ENCODE data around the gene ARID1B. TPM values are rescaled to one million over a fixed set of nuclear protein-coding genes. Genes with fewer than 3 reads are reported as not detected.

Gene ARID1B
- total RNA-seq, 2 donors from 2014 or later = 74.0 to 110 TPM

DNA sequence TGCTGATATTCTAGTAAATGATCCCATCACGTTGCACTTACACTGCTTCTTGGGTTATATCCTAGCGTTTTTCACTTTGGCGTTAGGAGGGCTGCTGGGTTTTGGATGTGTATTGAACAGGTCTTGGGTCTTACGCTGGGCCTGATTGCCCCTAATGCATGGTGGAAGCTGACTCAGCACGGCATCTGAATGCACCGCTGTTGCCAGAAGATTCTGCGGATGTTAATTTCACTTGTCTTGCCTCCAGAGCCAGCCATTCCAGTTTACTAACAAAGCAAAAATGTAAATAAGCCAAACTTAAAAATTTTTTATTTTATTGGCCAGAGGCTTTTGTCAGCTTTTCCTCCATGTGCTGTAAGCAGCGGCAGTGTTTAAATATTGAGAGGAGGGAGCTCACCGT is 312.7 kb downstream of the ARID1B start:
- Mint-ChIP-seq H3K4me3 (peak overlapping the region; percentile 22), H3K36me3 (ENCODE audit: low read depth) (peaks cover 8% of the 10 kb centered on the region), H3K9me3 (no peaks in the 10 kb centered on the region), H3K4me1 (peaks cover 45% of the 10 kb centered on the region), H3K27me3 (ENCODE audit: insufficient read depth) (no peaks in the 10 kb centered on the region), H3K27ac (peak overlapping the region; percentile 80)
- WGBS, 2 experiments (ENCODE audit: insufficient coverage in 1 of 2, insufficient read length in 1 of 2) = 45 to 56% methylated on average over 5 to 9 of the region's 9 CpGs
- H3K9ac ChIP-seq (ENCODE audit: extremely low read depth, low read length, poor library complexity, severe bottlenecking) = peak overlapping the region; percentile 33
- H3K9me3 ChIP-seq (ENCODE audit: control insufficient read depth, low read length) = no peaks in the 10 kb centered on the region
- H3K4me3 ChIP-seq (ENCODE audit: low read length) = no peak overlapping the region
- H3K4me1 ChIP-seq (ENCODE audit: control insufficient read depth, insufficient read depth, low read length) = peaks cover 18% of the 10 kb centered on the region
- no peaks in the 10 kb centered on the region for H3K27me3 ChIP-seq (ENCODE audit: control insufficient read depth, insufficient read depth, low read length, poor library complexity, severe bottlenecking)
- TF ChIP-seq, protein P1, sequence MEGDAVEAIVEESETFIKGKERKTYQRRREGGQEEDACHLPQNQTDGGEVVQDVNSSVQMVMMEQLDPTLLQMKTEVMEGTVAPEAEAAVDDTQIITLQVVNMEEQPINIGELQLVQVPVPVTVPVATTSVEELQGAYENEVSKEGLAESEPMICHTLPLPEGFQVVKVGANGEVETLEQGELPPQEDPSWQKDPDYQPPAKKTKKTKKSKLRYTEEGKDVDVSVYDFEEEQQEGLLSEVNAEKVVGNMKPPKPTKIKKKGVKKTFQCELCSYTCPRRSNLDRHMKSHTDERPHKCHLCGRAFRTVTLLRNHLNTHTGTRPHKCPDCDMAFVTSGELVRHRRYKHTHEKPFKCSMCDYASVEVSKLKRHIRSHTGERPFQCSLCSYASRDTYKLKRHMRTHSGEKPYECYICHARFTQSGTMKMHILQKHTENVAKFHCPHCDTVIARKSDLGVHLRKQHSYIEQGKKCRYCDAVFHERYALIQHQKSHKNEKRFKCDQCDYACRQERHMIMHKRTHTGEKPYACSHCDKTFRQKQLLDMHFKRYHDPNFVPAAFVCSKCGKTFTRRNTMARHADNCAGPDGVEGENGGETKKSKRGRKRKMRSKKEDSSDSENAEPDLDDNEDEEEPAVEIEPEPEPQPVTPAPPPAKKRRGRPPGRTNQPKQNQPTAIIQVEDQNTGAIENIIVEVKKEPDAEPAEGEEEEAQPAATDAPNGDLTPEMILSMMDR (conservative IDR thresholded peaks at IDR 0.05) = no peak
- peaks cover 33% of the 10 kb centered on the region for H3K36me3 ChIP-seq (ENCODE audit: control insufficient read depth, insufficient read depth, low read length)
- peak; percentile 79 for DNase-seq
- H3K27ac ChIP-seq (ENCODE audit: low read depth, low read length) = peak overlapping the region; percentile 84

DNA sequence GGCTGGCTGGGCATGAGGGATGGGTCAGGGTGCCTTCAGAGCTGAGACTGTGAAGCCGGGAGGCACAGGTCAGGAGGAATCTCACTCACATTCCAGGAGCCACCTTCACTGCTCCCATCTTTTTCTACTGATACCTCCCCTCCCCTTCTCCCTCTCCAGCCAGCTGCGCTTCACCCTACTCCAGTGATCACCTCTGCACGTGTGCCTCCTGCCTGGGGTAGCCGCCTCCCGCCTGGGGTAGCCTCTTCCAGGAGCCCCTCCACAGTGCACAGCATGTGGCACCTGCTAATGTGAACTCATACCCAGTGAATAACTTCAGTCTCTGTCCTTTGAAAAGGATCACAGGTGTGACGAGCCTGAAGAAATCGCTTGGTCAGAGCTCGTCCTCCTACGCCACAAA is 313.6 kb downstream of the ARID1B start:
- H3K4me3 ChIP-seq (ENCODE audit: low read length) = no peak overlapping the region
- peaks cover 24% of the 10 kb centered on the region for H3K36me3 ChIP-seq (ENCODE audit: control insufficient read depth, insufficient read depth, low read length)
- WGBS, 2 experiments (ENCODE audit: insufficient coverage in 1 of 2, insufficient read length in 1 of 2) = 80 to 96% methylated on average over 4 to 9 of the region's 9 CpGs
- H3K4me1 Mint-ChIP-seq = peaks cover 45% of the 10 kb centered on the region
- peaks cover 18% of the 10 kb centered on the region for H3K4me1 ChIP-seq (ENCODE audit: control insufficient read depth, insufficient read depth, low read length)
- no peak overlapping the region for H3K27ac ChIP-seq (ENCODE audit: low read depth, low read length)
- peak; percentile 80 for DNase-seq
- H3K27me3 Mint-ChIP-seq (ENCODE audit: insufficient read depth) = no peaks in the 10 kb centered on the region
- no peak overlapping the region for H3K9ac ChIP-seq (ENCODE audit: extremely low read depth, low read length, poor library complexity, severe bottlenecking)
- peaks cover 3% of the 10 kb centered on the region for H3K36me3 Mint-ChIP-seq (ENCODE audit: low read depth)
- H3K4me3 Mint-ChIP-seq = no peak overlapping the region
- TF ChIP-seq, protein P1 (conservative IDR thresholded peaks at IDR 0.05) = no peak
- H3K27ac Mint-ChIP-seq = peak overlapping the region; percentile 80
- no peaks in the 10 kb centered on the region for H3K9me3 ChIP-seq (ENCODE audit: control insufficient read depth, low read length)
- no peaks in the 10 kb centered on the region for H3K27me3 ChIP-seq (ENCODE audit: control insufficient read depth, insufficient read depth, low read length, poor library complexity, severe bottlenecking)
- H3K9me3 Mint-ChIP-seq = no peaks in the 10 kb centered on the region

DNA sequence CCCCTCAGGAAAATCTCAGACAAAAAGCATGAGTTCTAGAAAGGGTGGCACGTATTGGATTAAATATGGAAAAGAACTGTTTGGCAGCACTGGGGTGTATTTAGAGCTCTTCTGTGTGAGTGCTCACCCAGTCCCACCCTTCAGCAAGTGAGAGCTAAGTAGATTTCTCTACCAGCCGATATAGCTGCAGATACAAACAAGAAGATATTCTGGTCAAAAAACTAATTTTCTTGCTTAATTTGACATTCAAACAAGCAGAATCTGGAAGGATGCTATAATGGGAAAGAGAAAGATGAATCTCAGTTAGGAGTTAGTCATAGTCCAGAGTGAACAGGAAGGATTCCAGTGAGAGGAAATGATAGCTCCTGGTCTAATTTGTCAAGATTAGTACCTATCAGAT is 314.1 kb downstream of the ARID1B start:
- Mint-ChIP-seq H3K27me3 (ENCODE audit: insufficient read depth) (no peaks in the 10 kb centered on the region), H3K4me3 (no peak overlapping the region), H3K9me3 (no peaks in the 10 kb centered on the region), H3K27ac (no peak overlapping the region), H3K4me1 (peaks cover 50% of the 10 kb centered on the region), H3K36me3 (ENCODE audit: low read depth) (peaks cover 4% of the 10 kb centered on the region)
- H3K27ac ChIP-seq (ENCODE audit: low read depth, low read length) = no peak overlapping the region
- no peaks in the 10 kb centered on the region for H3K9me3 ChIP-seq (ENCODE audit: control insufficient read depth, low read length)
- DNase-seq = no peak
- peaks cover 22% of the 10 kb centered on the region for H3K4me1 ChIP-seq (ENCODE audit: control insufficient read depth, insufficient read depth, low read length)
- no peak overlapping the region for H3K4me3 ChIP-seq (ENCODE audit: low read length)
- no peaks in the 10 kb centered on the region for H3K27me3 ChIP-seq (ENCODE audit: control insufficient read depth, insufficient read depth, low read length, poor library complexity, severe bottlenecking)
- peaks cover 20% of the 10 kb centered on the region for H3K36me3 ChIP-seq (ENCODE audit: control insufficient read depth, insufficient read depth, low read length)
- H3K9ac ChIP-seq (ENCODE audit: extremely low read depth, low read length, poor library complexity, severe bottlenecking) = no peak overlapping the region
- TF ChIP-seq, protein P1 (conservative IDR thresholded peaks at IDR 0.05) = no peak
- WGBS, 2 experiments (ENCODE audit: insufficient coverage in 1 of 2, insufficient read length in 1 of 2) = 80 to 89% methylated on average over 2 of the region's 2 CpGs

Data from endodermal cell (in vitro differentiated cells).